H1 (cell line): ENCODE measurements around the gene ZNF609. TPM values are rescaled to one million over a fixed set of nuclear protein-coding genes. Genes with fewer than 3 reads are reported as not detected.

Experiments used
- CTCF ChIA-PET: fragments of 300-600 bp; sonication (Branson Sonifier 250); formaldehyde crosslinking; loops from one replicate; lab custom pipeline; 2021; ENCODE audit not compliant: partially characterized antibody; lab: Charles Lee
- POLR2A ChIA-PET: fragments of 300-600 bp; sonication (Branson Sonifier 250); formaldehyde crosslinking; loops from one replicate; lab custom pipeline; 2021; ENCODE audit warnings: inconsistent platforms; ENCODE audit not compliant: partially characterized antibody; lab: Charles Lee
- DNase-seq, 2 experiments: peaks; one replicate each; pipeline versions ENCODE4 v3.0.0 to v3.0.0-alpha.2; 2010 to 2022; ENCODE audit warnings: low spot score in 2 of 2, low read depth in 1 of 2, mixed read lengths in 1 of 2
- FAIRE-seq: peaks from 2 replicates; lab custom pipeline; 2011; peaks lifted over from hg19 to GRCh38; lab: Jason Lieb, UNC
- H2AFZ ChIP-seq: 2 replicates; pipeline ENCODE4 v1.8.1; 2012; ENCODE audit warnings: low read length, inconsistent platforms
- H2AK5ac ChIP-seq: 2 replicates; pipeline ENCODE4 v1.6.1; 2013; ENCODE audit warnings: low read depth, low read length
- H2BK120ac ChIP-seq: replicated peaks from 2 replicates; pipeline ENCODE3; 2013; ENCODE audit warnings: low read depth, low read length, inconsistent platforms
- H2BK12ac ChIP-seq: 2 replicates; pipeline ENCODE4 v1.6.1; 2013; ENCODE audit warnings: low read depth, low read length
- H2BK15ac ChIP-seq: 2 replicates; pipeline ENCODE4 v1.6.1; 2013; ENCODE audit warnings: low read length
- H2BK20ac ChIP-seq: 2 replicates; pipeline ENCODE4 v1.6.1; 2013; ENCODE audit warnings: low read length
- H2BK5ac ChIP-seq: 2 replicates; pipeline ENCODE4 v1.6.1; 2013; ENCODE audit warnings: low read depth, low read length
- H3K14ac ChIP-seq: 2 replicates; pipeline ENCODE4 v1.6.1; 2013; ENCODE audit warnings: inconsistent platforms; ENCODE audit not compliant: insufficient read length
- H3K18ac ChIP-seq: 2 replicates; pipeline ENCODE4 v1.6.1; 2013; ENCODE audit warnings: low read length; ENCODE audit errors: extremely low read depth
- H3K23ac ChIP-seq: 2 replicates; pipeline ENCODE4 v1.6.1; 2013; ENCODE audit warnings: inconsistent platforms; ENCODE audit not compliant: insufficient read length
- H3K23me2 ChIP-seq: 2 replicates; pipeline ENCODE4 v1.6.1; 2013; ENCODE audit warnings: low read depth, low read length
- H3K27ac ChIP-seq: 2 replicates; pipeline ENCODE4 v1.6.1; 2011; ENCODE audit warnings: low read depth, low read length, inconsistent platforms
- H3K27me3 ChIP-seq, 4 experiments: replicated peaks in 1 of 4; 1 replicate in 1 of 4; 2 replicates in 3 of 4; pipeline versions ENCODE4 v1.6.1 to v1.8.1; 2011 to 2013; ENCODE audit warnings: low read length in 3 of 4, mild to moderate bottlenecking in 3 of 4, inconsistent platforms in 2 of 4, mixed read lengths in 2 of 4, moderate library complexity in 1 of 4; ENCODE audit not compliant: control insufficient read depth in 3 of 4, insufficient read depth in 3 of 4; ENCODE audit errors: extremely low read depth in 1 of 4
- H3K36me3 ChIP-seq, 4 experiments: 2 replicates each; pipeline versions ENCODE4 v1.6.1 to v1.8.1; 2011 to 2013; ENCODE audit warnings: mild to moderate bottlenecking in 4 of 4, low read length in 3 of 4, moderate library complexity in 2 of 4, control low read depth in 1 of 4, inconsistent platforms in 1 of 4; ENCODE audit not compliant: insufficient read depth in 4 of 4, control insufficient read depth in 2 of 4
- H3K4ac ChIP-seq: replicated peaks from 2 replicates; pipeline ENCODE3; 2013; ENCODE audit warnings: low read length, low read depth, mixed read lengths, inconsistent platforms; ENCODE audit not compliant: insufficient read length
- H3K4me1 ChIP-seq, 4 experiments: replicated peaks in 1 of 4; 1 replicate in 1 of 4; 2 replicates in 3 of 4; pipeline versions ENCODE4 v1.6.1 to v1.8.1; 2011 to 2013; ENCODE audit warnings: low read length in 3 of 4, inconsistent platforms in 2 of 4, mixed read lengths in 1 of 4; ENCODE audit not compliant: insufficient read depth in 4 of 4, control insufficient read depth in 3 of 4
- H3K4me2 ChIP-seq, 2 experiments: 2 replicates each; pipeline versions ENCODE4 v1.6.1 to v1.8.1; 2011 to 2013; ENCODE audit warnings: low read depth in 2 of 2, low read length in 2 of 2, control low read depth in 1 of 2, inconsistent platforms in 1 of 2, mild to moderate bottlenecking in 1 of 2; ENCODE audit not compliant: insufficient read depth in 1 of 2
- H3K4me3 ChIP-seq, 4 experiments: fragments of 200-600, 300-600 bp in 1 of 4; sonication (generic), shearing (Covaris generic), sonication (Bioruptor Twin) in 1 of 4; 2 replicates each; pipeline versions ENCODE4 v1.5.1 to v1.8.1; 2011 to 2016; ENCODE audit warnings: low read length in 4 of 4, low read depth in 3 of 4, control low read depth in 2 of 4, inconsistent platforms in 2 of 4, mild to moderate bottlenecking in 2 of 4, mixed read lengths in 1 of 4, moderate library complexity in 1 of 4; ENCODE audit not compliant: insufficient read depth in 2 of 4; ENCODE audit errors: extremely low read depth in 1 of 4
- H3K56ac ChIP-seq: replicated peaks from 2 replicates; pipeline ENCODE3; 2013; ENCODE audit warnings: low read depth, mild to moderate bottlenecking, mixed read lengths, low read length, inconsistent platforms; ENCODE audit not compliant: insufficient read length
- H3K79me1 ChIP-seq: 2 replicates; pipeline ENCODE4 v1.6.1; 2013; ENCODE audit warnings: low read depth, low read length, control low read depth
- H3K79me2 ChIP-seq, 2 experiments: 2 replicates each; pipeline versions ENCODE4 v1.6.1 to v1.8.1; 2012 to 2013; ENCODE audit warnings: low read length in 2 of 2, mild to moderate bottlenecking in 2 of 2, inconsistent platforms in 1 of 2; ENCODE audit not compliant: insufficient read depth in 2 of 2, control insufficient read depth in 1 of 2
- H3K9ac ChIP-seq, 4 experiments: replicated peaks in 1 of 4; 1 replicate in 1 of 4; 2 replicates in 3 of 4; pipeline versions ENCODE4 v1.6.1 to v1.8.1; 2011 to 2013; ENCODE audit warnings: low read depth in 3 of 4, low read length in 3 of 4, control low read depth in 2 of 4, mild to moderate bottlenecking in 2 of 4, moderate library complexity in 2 of 4, inconsistent platforms in 1 of 4; ENCODE audit errors: extremely low read depth in 1 of 4
- H3K9me3 ChIP-seq, 2 experiments: 2 replicates each; pipeline versions ENCODE4 v1.6.1 to v1.8.1; 2012 to 2013; ENCODE audit warnings: mild to moderate bottlenecking in 2 of 2, moderate library complexity in 2 of 2, control low read depth in 1 of 2, inconsistent platforms in 1 of 2, low read depth in 1 of 2, low read length in 1 of 2, mixed read lengths in 1 of 2; ENCODE audit not compliant: insufficient read depth in 2 of 2
- H4K20me1 ChIP-seq, 2 experiments: replicated peaks in 1 of 2; 2 replicates each; pipeline versions ENCODE3 to v1.8.1; 2011 to 2013; ENCODE audit warnings: inconsistent platforms in 2 of 2, low read length in 2 of 2, mild to moderate bottlenecking in 1 of 2; ENCODE audit not compliant: insufficient read depth in 2 of 2, control insufficient read depth in 1 of 2
- H4K5ac ChIP-seq: 2 replicates; pipeline ENCODE4 v1.6.1; 2013; ENCODE audit warnings: low read length, low read depth, mixed read lengths, inconsistent platforms; ENCODE audit not compliant: insufficient read length
- H4K8ac ChIP-seq: 2 replicates; pipeline ENCODE4 v1.8.0; 2013; ENCODE audit warnings: mild to moderate bottlenecking, moderate library complexity, low read length, inconsistent platforms; ENCODE audit not compliant: insufficient read depth; ENCODE audit errors: extremely low read depth
- H4K91ac ChIP-seq: replicated peaks from 2 replicates; pipeline ENCODE3; 2013; ENCODE audit warnings: low read length, mixed read lengths, inconsistent platforms; ENCODE audit not compliant: insufficient read length
- CBX8 ChIP-seq: fragments of 300-800, 300-1000 bp; sonication (generic); IDR thresholded peaks from 2 replicates; pipeline ENCODE4 v1.7.1; 2016; ENCODE audit warnings: low read depth, low read length, borderline replicate concordance
- EZH2 ChIP-seq: fragments of 200-600 bp; sonication (generic); IDR thresholded peaks from 2 replicates; pipeline ENCODE4 v1.7.1; 2012; ENCODE audit warnings: low read depth, mild to moderate bottlenecking, moderate library complexity, low read length, inconsistent platforms; ENCODE audit not compliant: severe bottlenecking
- FOSL1 ChIP-seq: IDR thresholded peaks from 2 replicates; pipeline ENCODE4 v1.6.1; 2011; ENCODE audit warnings: mild to moderate bottlenecking, low read depth, low read length, moderate library complexity; ENCODE audit not compliant: insufficient read depth
- HDAC2 ChIP-seq, 2 experiments: fragments of 300-600 bp in 1 of 2; sonication (generic) in 1 of 2; IDR thresholded peaks; 2 replicates each; pipeline ENCODE4 v1.6.1; 2011 to 2012; ENCODE audit warnings: low read depth in 2 of 2, low read length in 2 of 2, mild to moderate bottlenecking in 2 of 2, moderate library complexity in 2 of 2, borderline replicate concordance in 1 of 2, inconsistent platforms in 1 of 2
- MAFK ChIP-seq: IDR thresholded peaks from 2 replicates; pipeline ENCODE4 v1.6.1; 2012; ENCODE audit warnings: low read depth, mild to moderate bottlenecking, improper control_type of control experiment, low read length
- NRF1 ChIP-seq: IDR thresholded peaks from 2 replicates; pipeline ENCODE4 v1.6.1; 2011; ENCODE audit warnings: mild to moderate bottlenecking, low read depth, low read length, improper control_type of control experiment
- SIX5 ChIP-seq: IDR thresholded peaks from 2 replicates; pipeline ENCODE4 v1.6.1; 2011; ENCODE audit warnings: mild to moderate bottlenecking, low read depth, low read length
- WGBS, 2 experiments: shearing (Covaris generic) in 1 of 2; methylation state at CpG; one replicate each; pipeline versions ENCODE4 v1.1.6 to v1.1.7; 2013 to 2015; ENCODE audit warnings: low lambda C conversion rate in 2 of 2, mixed read lengths in 2 of 2, inconsistent platforms in 1 of 2, low coverage in 1 of 2, missing lambda C conversion rate in 1 of 2; ENCODE audit not compliant: insufficient replicate concordance in 2 of 2, insufficient coverage in 1 of 2, insufficient read length in 1 of 2; ENCODE audit errors: extremely low coverage in 1 of 2, missing lambda C conversion rate in 1 of 2; 5-methylcytosine and 5-hydroxymethylcytosine counted together
- polyA plus RNA-seq, 7 experiments: library from polyadenylated mRNA; depleted of rRNA in 3 of 7; stranded (reverse) in 5 of 7; unstranded in 2 of 7; fragments of >200 nt in 5 of 7; fragments of 200-250 nt in 2 of 7; gene quantifications; 1 replicate in 5 of 7; 2 replicates in 1 of 7; 4 replicates in 1 of 7; pipeline versions ENCODE4 v1.2.1 to v1.2.3, GENCODE V29; 2011 to 2013; ENCODE audit warnings: missing spikeins in 2 of 7, mixed read lengths in 2 of 7
- total RNA-seq: library from RNA; stranded (reverse); fragmentation: NEBNext Ultra II Directional; extraction: Animal tissue kit (Norgen Biotek cat#: 25700); gene quantifications from 2 replicates; pipeline ENCODE4 v1.2.1, GENCODE V29; 2021
- TF ChIP-seq, protein P1 (sequence below), 3 experiments: IDR thresholded peaks; 1 replicate in 2 of 3; 2 replicates in 1 of 3; pipeline versions ENCODE4 v1.5.1 to v1.6.1; 2011; ENCODE audit warnings: low read length in 3 of 3, mild to moderate bottlenecking in 3 of 3, inconsistent platforms in 2 of 3, low read depth in 1 of 3, moderate library complexity in 1 of 3; ENCODE audit not compliant: insufficient read depth in 1 of 3; ENCODE audit errors: control extremely low read depth in 1 of 3

ZNF609 gene
- total and polyA plus RNA-seq, 2 of the 8 experiments (the other 6 are each of a cell fraction or from before 2014, with no cell fraction given) = 15.5 to 47.8 TPM

DNA sequence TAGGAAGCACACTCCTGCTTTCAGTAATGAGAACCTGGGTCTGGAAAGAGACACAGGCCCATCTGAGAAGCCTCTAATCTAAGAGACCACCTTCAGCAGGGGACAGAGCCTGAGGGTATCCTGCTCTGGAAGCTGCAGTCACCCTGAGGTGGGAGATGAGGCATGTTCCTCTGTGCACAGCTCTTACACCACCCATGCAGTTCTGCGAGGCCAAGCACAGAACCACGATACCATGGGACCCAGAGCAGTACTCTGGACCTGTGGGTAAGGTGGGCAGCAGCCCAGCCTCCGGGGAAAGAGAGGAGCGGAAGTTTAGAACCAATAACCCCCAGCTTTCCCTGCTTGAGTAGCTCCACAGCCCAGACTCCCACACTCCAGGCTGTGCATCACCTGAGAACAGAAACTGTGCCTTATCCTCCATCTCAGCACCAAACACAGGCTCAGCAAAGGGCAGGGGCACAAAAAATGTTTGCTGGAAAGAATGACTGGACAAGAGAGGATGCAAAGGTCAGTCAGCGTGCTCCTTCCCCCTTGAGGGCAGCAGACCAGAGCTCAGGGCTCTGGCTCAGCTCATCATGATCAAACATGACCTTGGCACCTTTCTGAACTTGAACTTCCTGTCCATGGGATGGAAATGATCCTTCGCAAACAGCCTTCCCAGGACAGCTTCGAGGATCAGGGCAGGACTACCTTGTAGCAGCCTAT is 271.9 kb downstream of the ZNF609 start:
- H2BK20ac ChIP-seq = peak overlapping the region; percentile 52; the same call in 1 of the 2 replicates
- CTCF ChIA-PET = interaction anchor here (0.6 to 46.3 kb wide), 28 partner anchors 12 to 465 kb away, joined by 3 to 883 read pairs (median 4); no protein-coding TSS in a partner anchor
- no peak for DNase-seq
- H3K9me3 ChIP-seq = no peaks in the 10 kb centered on the region
- H3K4ac ChIP-seq = peak overlapping the region; percentile 45
- peak overlapping the region; percentile 25 for H2BK120ac ChIP-seq
- H3K56ac ChIP-seq = no peak overlapping the region
- H2BK12ac ChIP-seq = peak overlapping the region; percentile 27; the same call in 1 of the 2 replicates
- H4K5ac ChIP-seq = peak overlapping the region; percentile 51
- peaks cover 2 to 27% (median 12%) of the 10 kb centered on the region in 4 experiments for H3K36me3 ChIP-seq
- H2AFZ ChIP-seq = no peak overlapping the region
- no peaks in the 10 kb centered on the region for H3K23me2 ChIP-seq
- H3K4me1 ChIP-seq = peaks cover 7 to 17% (median 10%) of the 10 kb centered on the region in 4 experiments
- peak overlapping the region; percentile 75 for H4K91ac ChIP-seq
- H3K18ac ChIP-seq = peak overlapping the region; percentile 89
- no peak overlapping the region for H2AK5ac ChIP-seq
- 0 out of 2 replicates have a peak, but pooled peaks cover 6% of the 10 kb centered on the region for H3K79me1 ChIP-seq
- POLR2A ChIA-PET = interaction anchor here (0.6 to 59.2 kb wide), 22 partner anchors 11 to 256 kb away, joined by 3 to 1192 read pairs (median 6); partner anchors contain the start of gene PIF1
- peak overlapping the region in 1 of 4 experiments; percentile 17; a peak in 1 of 8 replicates for H3K4me3 ChIP-seq
- H3K79me2 ChIP-seq = peaks cover 2 to 6% of the 10 kb centered on the region in 2 experiments; a peak in 2 of 4 replicates
- peak overlapping the region in 1 of 4 experiments; percentile 15; a peak in 1 of 7 replicates for H3K9ac ChIP-seq
- WGBS, 2 experiments = 89% methylated on average over 7 of the region's 7 CpGs; no CpG with 5 or more reads in 1 of the 2 experiments
- H4K8ac ChIP-seq = no peak overlapping the region; the same call in 1 of the 2 replicates
- H3K23ac ChIP-seq = no peak overlapping the region
- peak overlapping the region; percentile 92 for H2BK15ac ChIP-seq
- peak overlapping the region; percentile 77; the same call in 1 of the 2 replicates for H3K27ac ChIP-seq
- peaks cover 2 to 4% of the 10 kb centered on the region in 2 experiments for H4K20me1 ChIP-seq
- H3K4me2 ChIP-seq = peak overlapping the region; percentile 34 to 36; a peak in 2 of 4 replicates
- peak overlapping the region; percentile 97 for H2BK5ac ChIP-seq
- no peaks in the 10 kb centered on the region for H3K27me3 ChIP-seq
- no peak for FAIRE-seq
- H3K14ac ChIP-seq = no peak overlapping the region
- no peak for TF ChIP-seq MAFK
- no peak for TF ChIP-seq EZH2
- TF ChIP-seq CBX8 = no peak
- no peak for TF ChIP-seq HDAC2 (IDR thresholded peaks at IDR 0.05; ENCODE audit: borderline replicate concordance in 1 of 2, low read depth in 2 of 2, low read length in 2 of 2)
- no peak for TF ChIP-seq SIX5
- TF ChIP-seq, protein P1, sequence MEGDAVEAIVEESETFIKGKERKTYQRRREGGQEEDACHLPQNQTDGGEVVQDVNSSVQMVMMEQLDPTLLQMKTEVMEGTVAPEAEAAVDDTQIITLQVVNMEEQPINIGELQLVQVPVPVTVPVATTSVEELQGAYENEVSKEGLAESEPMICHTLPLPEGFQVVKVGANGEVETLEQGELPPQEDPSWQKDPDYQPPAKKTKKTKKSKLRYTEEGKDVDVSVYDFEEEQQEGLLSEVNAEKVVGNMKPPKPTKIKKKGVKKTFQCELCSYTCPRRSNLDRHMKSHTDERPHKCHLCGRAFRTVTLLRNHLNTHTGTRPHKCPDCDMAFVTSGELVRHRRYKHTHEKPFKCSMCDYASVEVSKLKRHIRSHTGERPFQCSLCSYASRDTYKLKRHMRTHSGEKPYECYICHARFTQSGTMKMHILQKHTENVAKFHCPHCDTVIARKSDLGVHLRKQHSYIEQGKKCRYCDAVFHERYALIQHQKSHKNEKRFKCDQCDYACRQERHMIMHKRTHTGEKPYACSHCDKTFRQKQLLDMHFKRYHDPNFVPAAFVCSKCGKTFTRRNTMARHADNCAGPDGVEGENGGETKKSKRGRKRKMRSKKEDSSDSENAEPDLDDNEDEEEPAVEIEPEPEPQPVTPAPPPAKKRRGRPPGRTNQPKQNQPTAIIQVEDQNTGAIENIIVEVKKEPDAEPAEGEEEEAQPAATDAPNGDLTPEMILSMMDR (IDR thresholded peaks at IDR 0.05; ENCODE audit: control extremely low read depth in 1 of 3, insufficient read depth in 1 of 3, low read depth in 1 of 3, low read length in 3 of 3) = no peak
- no peak for TF ChIP-seq FOSL1
- TF ChIP-seq NRF1 = no peak
